Prostate gland (tissue), 2 donors: ENCODE data around the gene CD58.

Experiments used
- POLR2A ChIP-seq: fragments of 450-650 bp; IDR thresholded peaks from one replicate; pipeline ENCODE4 v1.6.1; 2016; ENCODE audit warnings: antibody characterized with exemption, mild to moderate bottlenecking
- POLR2AphosphoS5 ChIP-seq: sonication (generic); formaldehyde crosslinking; IDR thresholded peaks from one replicate; pipeline ENCODE4 v1.6.1; 2017; ENCODE audit warnings: antibody characterized with exemption
- TF ChIP-seq, protein P1 (sequence below), 4 experiments: fragments of 200-600 bp in 2 of 4; fragments of 450-650 bp in 2 of 4; sonication (generic) in 2 of 4; IDR thresholded peaks; 1 replicate in 3 of 4; 2 replicates in 1 of 4; pipeline ENCODE4 v1.5.1; 2016 to 2019; ENCODE audit warnings: antibody characterized with exemption in 4 of 4, mild to moderate bottlenecking in 2 of 4, moderate library complexity in 2 of 4

DNA sequence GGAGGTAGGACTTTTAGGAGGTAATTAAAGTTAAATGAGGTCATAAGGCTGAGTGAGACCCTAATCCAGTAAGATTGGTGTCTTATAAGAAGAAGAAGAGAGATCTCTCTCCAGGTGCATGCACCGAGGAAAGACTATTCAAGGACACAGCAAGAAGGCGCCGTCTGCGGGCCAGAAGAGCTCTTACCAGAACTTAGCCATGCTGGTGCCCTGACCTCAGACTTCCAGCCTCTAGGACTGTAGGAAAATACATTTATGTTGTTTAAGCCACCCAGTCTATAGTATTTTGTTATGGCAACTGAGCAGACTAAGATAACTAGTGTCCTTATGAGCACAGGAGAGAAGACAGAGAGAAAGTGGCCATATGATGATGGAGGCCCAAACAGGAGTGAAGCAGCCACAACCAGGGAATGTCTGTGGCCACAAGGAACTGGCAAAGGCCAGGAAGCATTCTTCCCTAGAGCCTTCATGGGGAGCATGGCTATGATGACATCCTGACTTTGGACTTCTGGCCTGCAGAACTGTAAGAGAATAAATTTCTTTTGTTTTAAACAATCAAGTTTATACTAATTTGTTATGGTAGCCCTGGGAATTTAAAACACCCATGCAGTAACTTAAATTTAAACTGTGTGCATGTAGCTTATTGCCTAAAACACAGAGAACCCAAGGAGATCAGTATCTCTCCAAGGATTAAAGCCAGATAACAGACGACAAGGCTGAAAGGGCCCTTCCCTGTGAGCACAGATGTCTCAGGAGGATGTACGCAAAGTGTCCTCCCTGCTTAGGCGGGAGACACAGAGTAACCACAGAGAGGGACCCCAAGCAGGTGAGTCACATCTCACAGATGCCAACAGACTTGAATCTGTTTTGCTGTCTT, 9.9 kb upstream of the CD58 start:
- TF ChIP-seq, protein P1, sequence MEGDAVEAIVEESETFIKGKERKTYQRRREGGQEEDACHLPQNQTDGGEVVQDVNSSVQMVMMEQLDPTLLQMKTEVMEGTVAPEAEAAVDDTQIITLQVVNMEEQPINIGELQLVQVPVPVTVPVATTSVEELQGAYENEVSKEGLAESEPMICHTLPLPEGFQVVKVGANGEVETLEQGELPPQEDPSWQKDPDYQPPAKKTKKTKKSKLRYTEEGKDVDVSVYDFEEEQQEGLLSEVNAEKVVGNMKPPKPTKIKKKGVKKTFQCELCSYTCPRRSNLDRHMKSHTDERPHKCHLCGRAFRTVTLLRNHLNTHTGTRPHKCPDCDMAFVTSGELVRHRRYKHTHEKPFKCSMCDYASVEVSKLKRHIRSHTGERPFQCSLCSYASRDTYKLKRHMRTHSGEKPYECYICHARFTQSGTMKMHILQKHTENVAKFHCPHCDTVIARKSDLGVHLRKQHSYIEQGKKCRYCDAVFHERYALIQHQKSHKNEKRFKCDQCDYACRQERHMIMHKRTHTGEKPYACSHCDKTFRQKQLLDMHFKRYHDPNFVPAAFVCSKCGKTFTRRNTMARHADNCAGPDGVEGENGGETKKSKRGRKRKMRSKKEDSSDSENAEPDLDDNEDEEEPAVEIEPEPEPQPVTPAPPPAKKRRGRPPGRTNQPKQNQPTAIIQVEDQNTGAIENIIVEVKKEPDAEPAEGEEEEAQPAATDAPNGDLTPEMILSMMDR (IDR thresholded peaks at IDR 0.05), result no peak
- TF ChIP-seq POLR2A, result no peak
- TF ChIP-seq POLR2AphosphoS5, result no peak
